WTC11 (cell line): ENCODE measurements around the gene MEF2B. TPM values are rescaled to one million over a fixed set of nuclear protein-coding genes. Genes with fewer than 3 reads are reported as not detected.
A peak's percentile ranks its signal among the peaks of the same experiment; 100 is the strongest.

ENCODE experiments used
- ATAC-seq: fragments of 200-7000 bp; cut with Tn5 transposase; 2 replicates; pipeline ENCODE4 v1.10.0; 2021; ENCODE audit warnings: mild to moderate bottlenecking, moderate library complexity
- CTCF ChIA-PET: fragments of 300-600 bp; sonication (Branson Sonifier 250); formaldehyde crosslinking; loops from one replicate; lab custom pipeline; 2021; ENCODE audit warnings: antibody characterized with exemption; lab: Charles Lee
- POLR2A ChIA-PET: fragments of 350-600 bp; sonication (Branson Sonifier 250); formaldehyde crosslinking; loops from one replicate; lab custom pipeline; 2021; ENCODE audit warnings: antibody characterized with exemption; lab: Charles Lee
- DNase-seq: peaks from one replicate; pipeline ENCODE4 v3.0.0; 2021; ENCODE audit warnings: low spot score
- H3K27ac Mint-ChIP-seq: 2 replicates; pipeline ENCODE4 v1.8.0; 2021; ENCODE audit warnings: mixed read lengths
- H3K27me3 Mint-ChIP-seq: 2 replicates; pipeline ENCODE4 v1.8.0; 2021; ENCODE audit warnings: low read depth, mild to moderate bottlenecking, moderate library complexity, mixed read lengths
- H3K36me3 Mint-ChIP-seq: 2 replicates; pipeline ENCODE4 v1.8.0; 2021; ENCODE audit warnings: mixed read lengths
- H3K4me1 Mint-ChIP-seq: 2 replicates; pipeline ENCODE4 v1.8.0; 2022; ENCODE audit warnings: mixed read lengths
- H3K4me3 Mint-ChIP-seq: 2 replicates; pipeline ENCODE4 v1.8.0; 2021; ENCODE audit warnings: mild to moderate bottlenecking, moderate library complexity, mixed read lengths
- H3K9me3 Mint-ChIP-seq: 2 replicates; pipeline ENCODE4 v1.8.0; 2021; ENCODE audit warnings: mixed read lengths
- CBFB ChIP-seq: sonication (generic); formaldehyde crosslinking; IDR thresholded peaks from 2 replicates; pipeline ENCODE4 v1.8.1; 2022; ENCODE audit warnings: mild to moderate bottlenecking, low read depth, missing genetic modification reagents
- EMX1 ChIP-seq: fragments of 250-450 bp; sonication (Bioruptor Pico); IDR thresholded peaks from 2 replicates; pipeline ENCODE4 v1.8.0; 2021; ENCODE audit warnings: mild to moderate bottlenecking
- FOXK1 ChIP-seq: sonication (generic); formaldehyde crosslinking; IDR thresholded peaks from 2 replicates; pipeline ENCODE4 v1.8.0; 2022; ENCODE audit warnings: mild to moderate bottlenecking, moderate library complexity, missing genetic modification reagents
- JUN ChIP-seq: sonication (generic); formaldehyde crosslinking; IDR thresholded peaks from 2 replicates; pipeline ENCODE4 v1.8.0; 2023; ENCODE audit warnings: mild to moderate bottlenecking, missing genetic modification reagents
- MYBL2 ChIP-seq: sonication (generic); formaldehyde crosslinking; IDR thresholded peaks from 2 replicates; pipeline ENCODE4 v1.8.1; 2023; ENCODE audit warnings: mild to moderate bottlenecking, moderate library complexity, missing genetic modification reagents
- NFATC4 ChIP-seq: fragments of 250-450 bp; sonication (Bioruptor Pico); IDR thresholded peaks from 2 replicates; pipeline ENCODE4 v1.9.0; 2021; ENCODE audit warnings: mild to moderate bottlenecking
- SMAD3 ChIP-seq: sonication (generic); formaldehyde crosslinking; IDR thresholded peaks from 2 replicates; pipeline ENCODE4 v1.8.0; 2022; ENCODE audit warnings: missing genetic modification reagents, mild to moderate bottlenecking, borderline replicate concordance
- SP1 ChIP-seq: sonication (generic); formaldehyde crosslinking; conservative IDR thresholded peaks from 2 replicates; pipeline ENCODE4 v1.8.1; 2022; ENCODE audit warnings: missing genetic modification reagents
- ZNF138 ChIP-seq: sonication (generic); formaldehyde crosslinking; conservative IDR thresholded peaks from 2 replicates; pipeline ENCODE4 v1.8.1; 2022; ENCODE audit warnings: mild to moderate bottlenecking, moderate library complexity, missing genetic modification reagents
- ZNF317 ChIP-seq: sonication (generic); formaldehyde crosslinking; IDR thresholded peaks from 2 replicates; pipeline ENCODE4 v1.8.1; 2023; ENCODE audit warnings: low read depth, mild to moderate bottlenecking, moderate library complexity, missing genetic modification reagents, borderline replicate concordance
- total RNA-seq: library from RNA; stranded (reverse); gene quantifications from 3 replicates; pipeline ENCODE4 v1.2.3, GENCODE V29; 2021
- TF ChIP-seq, protein P1 (sequence below): fragments of 250-450 bp; sonication (Bioruptor Pico); IDR thresholded peaks from 2 replicates; pipeline ENCODE4 v2.1.2; 2022; ENCODE audit warnings: mild to moderate bottlenecking, moderate library complexity
- TF ChIP-seq, protein P2 (sequence below): sonication (generic); formaldehyde crosslinking; IDR thresholded peaks from 2 replicates; pipeline ENCODE4 v1.8.0; 2023; ENCODE audit warnings: mild to moderate bottlenecking, missing genetic modification reagents
- TF ChIP-seq, protein P3 (sequence below): sonication (generic); formaldehyde crosslinking; IDR thresholded peaks from 2 replicates; pipeline ENCODE4 v1.8.0; 2022; ENCODE audit warnings: mild to moderate bottlenecking, missing genetic modification reagents
- TF ChIP-seq, protein P4 (sequence below): fragments of 200-600 bp; IDR thresholded peaks from 2 replicates; pipeline ENCODE4 v1.8.0; 2022; ENCODE audit warnings: antibody characterized with exemption
- TF ChIP-seq, protein P5 (sequence below): sonication (generic); formaldehyde crosslinking; IDR thresholded peaks from 2 replicates; pipeline ENCODE4 v1.8.1; 2023; ENCODE audit warnings: mild to moderate bottlenecking, moderate library complexity, missing genetic modification reagents
- TF ChIP-seq, protein P6 (sequence below): sonication (generic); formaldehyde crosslinking; IDR thresholded peaks from 2 replicates; pipeline ENCODE4 v1.8.0; 2022; ENCODE audit warnings: mild to moderate bottlenecking, missing genetic modification reagents
- TF ChIP-seq, protein P7 (sequence below): sonication (generic); formaldehyde crosslinking; IDR thresholded peaks from 2 replicates; pipeline ENCODE4 v1.8.1; 2023; ENCODE audit warnings: mild to moderate bottlenecking, missing genetic modification reagents, moderate library complexity

The MEF2B gene
- total RNA-seq, 1 experiment from 2014 or later = 1.7 TPM

DNA sequence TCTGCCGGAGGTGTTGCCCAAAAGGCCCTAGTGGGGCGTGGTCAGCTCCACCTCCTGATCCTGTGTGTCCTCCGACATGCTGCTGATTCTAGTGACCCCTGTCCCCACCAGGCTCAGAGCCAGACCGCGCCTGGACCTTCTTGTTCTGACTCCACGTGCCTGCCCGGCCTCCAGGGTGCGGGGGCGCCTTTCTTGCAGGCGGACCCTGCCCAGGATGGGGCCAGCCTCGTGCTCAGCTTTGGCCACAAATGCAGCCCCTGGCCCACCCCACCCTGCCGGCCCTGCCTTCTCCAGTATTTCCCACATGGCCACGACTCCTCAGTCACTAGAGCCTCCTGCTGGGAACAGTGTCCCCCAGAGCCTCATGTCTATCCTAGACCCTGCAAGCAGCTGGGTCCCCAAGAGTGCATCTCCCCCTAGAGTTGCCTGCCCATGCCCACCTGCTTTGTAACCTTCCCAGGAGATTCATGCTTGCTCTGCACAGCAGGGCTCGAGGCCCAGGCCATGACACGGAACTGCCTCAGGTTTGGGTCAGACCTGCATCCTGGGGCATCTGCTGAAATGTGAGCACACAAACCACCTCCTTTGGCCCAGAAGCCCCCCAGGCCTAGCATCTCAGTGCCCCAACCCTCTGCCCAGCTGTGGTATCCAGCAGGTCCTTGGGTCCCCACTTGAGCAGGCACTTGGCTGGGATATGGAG is 58.8 kb downstream of the MEF2B start:
- no peak for TF ChIP-seq JUN (CRISPR knock-in tag)
- TF ChIP-seq MYBL2 (CRISPR knock-in tag) = 0 out of 2 replicates have a peak, but pooled peaks have one; percentile 42
- TF ChIP-seq, protein P1, sequence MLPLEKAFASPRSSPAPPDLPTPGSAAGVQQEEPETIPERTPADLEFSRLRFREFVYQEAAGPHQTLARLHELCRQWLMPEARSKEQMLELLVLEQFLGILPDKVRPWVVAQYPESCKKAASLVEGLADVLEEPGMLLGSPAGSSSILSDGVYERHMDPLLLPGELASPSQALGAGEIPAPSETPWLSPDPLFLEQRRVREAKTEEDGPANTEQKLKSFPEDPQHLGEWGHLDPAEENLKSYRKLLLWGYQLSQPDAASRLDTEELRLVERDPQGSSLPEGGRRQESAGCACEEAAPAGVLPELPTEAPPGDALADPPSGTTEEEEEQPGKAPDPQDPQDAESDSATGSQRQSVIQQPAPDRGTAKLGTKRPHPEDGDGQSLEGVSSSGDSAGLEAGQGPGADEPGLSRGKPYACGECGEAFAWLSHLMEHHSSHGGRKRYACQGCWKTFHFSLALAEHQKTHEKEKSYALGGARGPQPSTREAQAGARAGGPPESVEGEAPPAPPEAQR (CRISPR knock-in tag) = no peak
- TF ChIP-seq, protein P2, sequence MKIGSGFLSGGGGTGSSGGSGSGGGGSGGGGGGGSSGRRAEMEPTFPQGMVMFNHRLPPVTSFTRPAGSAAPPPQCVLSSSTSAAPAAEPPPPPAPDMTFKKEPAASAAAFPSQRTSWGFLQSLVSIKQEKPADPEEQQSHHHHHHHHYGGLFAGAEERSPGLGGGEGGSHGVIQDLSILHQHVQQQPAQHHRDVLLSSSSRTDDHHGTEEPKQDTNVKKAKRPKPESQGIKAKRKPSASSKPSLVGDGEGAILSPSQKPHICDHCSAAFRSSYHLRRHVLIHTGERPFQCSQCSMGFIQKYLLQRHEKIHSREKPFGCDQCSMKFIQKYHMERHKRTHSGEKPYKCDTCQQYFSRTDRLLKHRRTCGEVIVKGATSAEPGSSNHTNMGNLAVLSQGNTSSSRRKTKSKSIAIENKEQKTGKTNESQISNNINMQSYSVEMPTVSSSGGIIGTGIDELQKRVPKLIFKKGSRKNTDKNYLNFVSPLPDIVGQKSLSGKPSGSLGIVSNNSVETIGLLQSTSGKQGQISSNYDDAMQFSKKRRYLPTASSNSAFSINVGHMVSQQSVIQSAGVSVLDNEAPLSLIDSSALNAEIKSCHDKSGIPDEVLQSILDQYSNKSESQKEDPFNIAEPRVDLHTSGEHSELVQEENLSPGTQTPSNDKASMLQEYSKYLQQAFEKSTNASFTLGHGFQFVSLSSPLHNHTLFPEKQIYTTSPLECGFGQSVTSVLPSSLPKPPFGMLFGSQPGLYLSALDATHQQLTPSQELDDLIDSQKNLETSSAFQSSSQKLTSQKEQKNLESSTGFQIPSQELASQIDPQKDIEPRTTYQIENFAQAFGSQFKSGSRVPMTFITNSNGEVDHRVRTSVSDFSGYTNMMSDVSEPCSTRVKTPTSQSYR (CRISPR knock-in tag) = no peak
- DNase-seq = peak; percentile 23
- H3K27me3 Mint-ChIP-seq = peaks cover 40% of the 10 kb centered on the region
- POLR2A ChIA-PET = interaction anchor here (1.4 kb wide), 1 partner anchor 9 kb away, joined by 6 read pairs; no protein-coding TSS in a partner anchor
- H3K4me1 Mint-ChIP-seq = peaks cover 27% of the 10 kb centered on the region
- H3K27ac Mint-ChIP-seq = no peak overlapping the region
- H3K4me3 Mint-ChIP-seq = peak overlapping the region; percentile 48
- H3K9me3 Mint-ChIP-seq = no peaks in the 10 kb centered on the region
- CTCF ChIA-PET = interaction anchor here (0.6 to 2.2 kb wide), 11 partner anchors 23 to 116 kb away, joined by 3 to 10 read pairs (median 5); partner anchors contain the start of gene SLC25A42
- ATAC-seq = 0 out of 2 replicates have a peak, but pooled peaks have one; percentile 2
- no peaks in the 10 kb centered on the region for H3K36me3 Mint-ChIP-seq

DNA sequence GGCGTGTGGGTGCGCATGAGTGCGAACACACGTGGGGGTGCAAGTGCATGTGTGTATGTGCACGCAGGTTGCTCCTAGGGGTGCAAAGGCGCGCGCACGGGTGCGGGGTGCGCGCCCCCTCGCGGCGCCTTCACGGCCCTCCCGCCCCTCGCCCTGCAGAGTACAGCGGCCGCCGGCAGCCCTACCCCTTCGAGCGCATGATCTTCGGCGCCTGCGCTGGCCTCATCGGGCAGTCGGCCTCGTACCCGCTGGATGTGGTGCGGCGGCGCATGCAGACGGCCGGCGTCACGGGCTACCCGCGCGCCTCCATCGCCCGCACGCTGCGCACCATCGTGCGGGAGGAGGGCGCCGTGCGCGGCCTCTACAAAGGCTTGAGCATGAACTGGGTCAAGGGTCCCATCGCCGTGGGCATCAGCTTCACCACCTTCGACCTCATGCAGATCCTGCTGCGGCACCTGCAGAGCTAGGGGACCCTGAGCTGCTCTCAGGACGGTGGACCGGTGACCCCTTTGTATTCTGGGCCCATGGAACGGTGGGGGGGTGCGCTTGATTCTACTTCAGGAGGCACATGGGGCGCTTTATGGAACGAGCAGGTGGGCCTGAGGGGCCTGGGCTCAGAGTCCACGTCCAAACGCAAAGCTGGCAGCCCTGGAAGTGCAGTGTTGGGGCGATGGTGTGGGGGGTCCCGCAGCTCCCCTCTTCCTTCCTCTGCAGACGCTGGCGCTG is 59.5 kb downstream of the MEF2B start:
- Mint-ChIP-seq H3K36me3 (no peaks in the 10 kb centered on the region), H3K4me3 (peak overlapping the region; percentile 48), H3K27ac (no peak overlapping the region), H3K4me1 (peaks cover 29% of the 10 kb centered on the region), H3K27me3 (peaks cover 40% of the 10 kb centered on the region), H3K9me3 (no peaks in the 10 kb centered on the region)
- POLR2A ChIA-PET = interaction anchor here (1.4 kb wide), 1 partner anchor 9 kb away, joined by 6 read pairs; no protein-coding TSS in a partner anchor
- peak; percentile 81 for DNase-seq
- ATAC-seq = peak; percentile 62
- CTCF ChIA-PET = interaction anchor here (0.6 to 2.2 kb wide), 9 partner anchors 23 to 115 kb away, joined by 3 to 10 read pairs (median 6); partner anchors contain the start of gene SLC25A42
- TF ChIP-seq NFATC4 = no peak
- TF ChIP-seq, protein P3, sequence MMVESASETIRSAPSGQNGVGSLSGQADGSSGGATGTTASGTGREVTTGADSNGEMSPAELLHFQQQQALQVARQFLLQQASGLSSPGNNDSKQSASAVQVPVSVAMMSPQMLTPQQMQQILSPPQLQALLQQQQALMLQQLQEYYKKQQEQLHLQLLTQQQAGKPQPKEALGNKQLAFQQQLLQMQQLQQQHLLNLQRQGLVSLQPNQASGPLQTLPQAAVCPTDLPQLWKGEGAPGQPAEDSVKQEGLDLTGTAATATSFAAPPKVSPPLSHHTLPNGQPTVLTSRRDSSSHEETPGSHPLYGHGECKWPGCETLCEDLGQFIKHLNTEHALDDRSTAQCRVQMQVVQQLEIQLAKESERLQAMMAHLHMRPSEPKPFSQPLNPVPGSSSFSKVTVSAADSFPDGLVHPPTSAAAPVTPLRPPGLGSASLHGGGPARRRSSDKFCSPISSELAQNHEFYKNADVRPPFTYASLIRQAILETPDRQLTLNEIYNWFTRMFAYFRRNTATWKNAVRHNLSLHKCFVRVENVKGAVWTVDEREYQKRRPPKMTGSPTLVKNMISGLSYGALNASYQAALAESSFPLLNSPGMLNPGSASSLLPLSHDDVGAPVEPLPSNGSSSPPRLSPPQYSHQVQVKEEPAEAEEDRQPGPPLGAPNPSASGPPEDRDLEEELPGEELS (CRISPR knock-in tag) = 0 out of 2 replicates have a peak, but pooled peaks have one; percentile 63
- TF ChIP-seq JUN (CRISPR knock-in tag) = peak; percentile 28; the same call in 1 of the 2 replicates
- no peak for TF ChIP-seq SMAD3 (CRISPR knock-in tag)
- TF ChIP-seq CBFB (CRISPR knock-in tag) = peak; percentile 74; the same call in 1 of the 2 replicates
- TF ChIP-seq, protein P4, sequence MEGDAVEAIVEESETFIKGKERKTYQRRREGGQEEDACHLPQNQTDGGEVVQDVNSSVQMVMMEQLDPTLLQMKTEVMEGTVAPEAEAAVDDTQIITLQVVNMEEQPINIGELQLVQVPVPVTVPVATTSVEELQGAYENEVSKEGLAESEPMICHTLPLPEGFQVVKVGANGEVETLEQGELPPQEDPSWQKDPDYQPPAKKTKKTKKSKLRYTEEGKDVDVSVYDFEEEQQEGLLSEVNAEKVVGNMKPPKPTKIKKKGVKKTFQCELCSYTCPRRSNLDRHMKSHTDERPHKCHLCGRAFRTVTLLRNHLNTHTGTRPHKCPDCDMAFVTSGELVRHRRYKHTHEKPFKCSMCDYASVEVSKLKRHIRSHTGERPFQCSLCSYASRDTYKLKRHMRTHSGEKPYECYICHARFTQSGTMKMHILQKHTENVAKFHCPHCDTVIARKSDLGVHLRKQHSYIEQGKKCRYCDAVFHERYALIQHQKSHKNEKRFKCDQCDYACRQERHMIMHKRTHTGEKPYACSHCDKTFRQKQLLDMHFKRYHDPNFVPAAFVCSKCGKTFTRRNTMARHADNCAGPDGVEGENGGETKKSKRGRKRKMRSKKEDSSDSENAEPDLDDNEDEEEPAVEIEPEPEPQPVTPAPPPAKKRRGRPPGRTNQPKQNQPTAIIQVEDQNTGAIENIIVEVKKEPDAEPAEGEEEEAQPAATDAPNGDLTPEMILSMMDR = peak; percentile 22; the same call in 1 of the 2 replicates
- TF ChIP-seq, protein P5, sequence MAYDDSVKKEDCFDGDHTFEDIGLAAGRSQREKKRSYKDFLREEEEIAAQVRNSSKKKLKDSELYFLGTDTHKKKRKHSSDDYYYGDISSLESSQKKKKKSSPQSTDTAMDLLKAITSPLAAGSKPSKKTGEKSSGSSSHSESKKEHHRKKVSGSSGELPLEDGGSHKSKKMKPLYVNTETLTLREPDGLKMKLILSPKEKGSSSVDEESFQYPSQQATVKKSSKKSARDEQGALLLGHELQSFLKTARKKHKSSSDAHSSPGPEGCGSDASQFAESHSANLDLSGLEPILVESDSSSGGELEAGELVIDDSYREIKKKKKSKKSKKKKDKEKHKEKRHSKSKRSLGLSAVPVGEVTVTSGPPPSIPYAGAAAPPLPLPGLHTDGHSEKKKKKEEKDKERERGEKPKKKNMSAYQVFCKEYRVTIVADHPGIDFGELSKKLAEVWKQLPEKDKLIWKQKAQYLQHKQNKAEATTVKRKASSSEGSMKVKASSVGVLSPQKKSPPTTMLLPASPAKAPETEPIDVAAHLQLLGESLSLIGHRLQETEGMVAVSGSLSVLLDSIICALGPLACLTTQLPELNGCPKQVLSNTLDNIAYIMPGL (CRISPR knock-in tag) = peak; percentile 84
- 0 out of 2 replicates have a peak, but pooled peaks have one; percentile 40 for TF ChIP-seq FOXK1 (CRISPR knock-in tag)
- TF ChIP-seq, protein P6, sequence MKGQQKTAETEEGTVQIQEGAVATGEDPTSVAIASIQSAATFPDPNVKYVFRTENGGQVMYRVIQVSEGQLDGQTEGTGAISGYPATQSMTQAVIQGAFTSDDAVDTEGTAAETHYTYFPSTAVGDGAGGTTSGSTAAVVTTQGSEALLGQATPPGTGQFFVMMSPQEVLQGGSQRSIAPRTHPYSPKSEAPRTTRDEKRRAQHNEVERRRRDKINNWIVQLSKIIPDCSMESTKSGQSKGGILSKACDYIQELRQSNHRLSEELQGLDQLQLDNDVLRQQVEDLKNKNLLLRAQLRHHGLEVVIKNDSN = peak; percentile 32; the same call in 1 of the 2 replicates
- no peak for TF ChIP-seq ZNF317 (CRISPR knock-in tag)
- TF ChIP-seq SP1 (CRISPR knock-in tag) = peak; percentile 50; the same call in 1 of the 2 replicates
- TF ChIP-seq ZNF138 (CRISPR knock-in tag) = 0 out of 2 replicates have a peak, but pooled peaks have one; percentile 53
- TF ChIP-seq, protein P7, sequence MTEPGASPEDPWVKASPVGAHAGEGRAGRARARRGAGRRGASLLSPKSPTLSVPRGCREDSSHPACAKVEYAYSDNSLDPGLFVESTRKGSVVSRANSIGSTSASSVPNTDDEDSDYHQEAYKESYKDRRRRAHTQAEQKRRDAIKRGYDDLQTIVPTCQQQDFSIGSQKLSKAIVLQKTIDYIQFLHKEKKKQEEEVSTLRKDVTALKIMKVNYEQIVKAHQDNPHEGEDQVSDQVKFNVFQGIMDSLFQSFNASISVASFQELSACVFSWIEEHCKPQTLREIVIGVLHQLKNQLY (CRISPR knock-in tag) = no peak
- TF ChIP-seq EMX1 (CRISPR knock-in tag) = no peak
